Thyroid gland (tissue), 4 donors: ENCODE measurements around the gene THTPA. TPM values are rescaled to one million over a fixed set of nuclear protein-coding genes. Genes with fewer than 3 reads are reported as not detected.
"Not testable (repeated sequence)": the region's sequence is repeated elsewhere in the genome, so short reads cannot be mapped to it uniquely, and the experiment has no call there.

ENCODE experiments used
- DNase-seq, 2 donors: peaks; one replicate each; pipeline ENCODE4 v3.0.0-alpha.2; 2019
- H3K27ac ChIP-seq, 3 donors: fragments of 200-600 bp; sonication (generic); 1 replicate in 2 of 3; 2 replicates in 1 of 3; pipeline ENCODE4 v1.5.1; 2016 to 2019; ENCODE audit warnings: mild to moderate bottlenecking in 1 of 3, moderate library complexity in 1 of 3
- H3K27me3 ChIP-seq: fragments of 200-600 bp; sonication (generic); one replicate; pipeline ENCODE4 v1.5.1; 2019
- H3K36me3 ChIP-seq, 2 donors: fragments of 200-600 bp; sonication (generic); one replicate each; pipeline ENCODE4 v1.5.1; 2016 to 2019
- H3K4me1 ChIP-seq, 2 donors: fragments of 200-600 bp; sonication (generic); one replicate each; pipeline ENCODE4 v1.5.1; 2017 to 2019
- H3K4me3 ChIP-seq, 3 donors: fragments of 200-600 bp; sonication (generic); replicated peaks in 1 of 3; 1 replicate in 2 of 3; 2 replicates in 1 of 3; pipeline ENCODE4 v1.5.1; 2016; ENCODE audit warnings: mild to moderate bottlenecking in 1 of 3
- H3K9me3 ChIP-seq: fragments of 200-600 bp; sonication (generic); one replicate; pipeline ENCODE4 v1.5.1; 2017
- POLR2A ChIP-seq, 2 donors: fragments of 450-650 bp; IDR thresholded peaks; one replicate each; pipeline ENCODE4 v1.6.1; 2017; ENCODE audit warnings: antibody characterized with exemption in 2 of 2, mild to moderate bottlenecking in 2 of 2, moderate library complexity in 1 of 2
- WGBS, 2 donors: methylation state at CpG; one replicate each; pipeline ENCODE4 v1.1.5; 2017; 5-methylcytosine and 5-hydroxymethylcytosine counted together
- intact Hi-C: fragments of 100-400 bp; cut with DNase I; formaldehyde crosslinking; loops from one replicate; pipeline ENCODE4 v1.15.1; 2023
- total RNA-seq, 4 donors: library from RNA; depleted of rRNA; stranded (reverse); fragments of >200 nt; gene quantifications; one replicate each; pipeline ENCODE4 v1.2.3, GENCODE V29; 2016
- TF ChIP-seq, protein P1 (sequence below), 6 experiments: fragments of 200-600 bp in 3 of 6; fragments of 450-650 bp in 3 of 6; sonication (generic) in 3 of 6; IDR thresholded peaks; one replicate each; pipeline ENCODE4 v1.5.1; 2016 to 2019; ENCODE audit warnings: antibody characterized with exemption in 6 of 6, mild to moderate bottlenecking in 2 of 6, inconsistent platforms in 1 of 6, moderate library complexity in 1 of 6

Gene THTPA
- total RNA-seq, 4 donors from 2014 or later: 15.3 to 48.1 (median 28.3) TPM

GRCh38 chr14:23582906-23583760 is 27.1 kb downstream of the THTPA start:
- no peak for DNase-seq
- no peaks in the 10 kb centered on the region for H3K4me1 ChIP-seq
- no peaks in the 10 kb centered on the region for H3K36me3 ChIP-seq
- no peak overlapping the region for H3K27ac ChIP-seq
- no peaks in the 10 kb centered on the region for H3K27me3 ChIP-seq
- TF ChIP-seq, protein P1, sequence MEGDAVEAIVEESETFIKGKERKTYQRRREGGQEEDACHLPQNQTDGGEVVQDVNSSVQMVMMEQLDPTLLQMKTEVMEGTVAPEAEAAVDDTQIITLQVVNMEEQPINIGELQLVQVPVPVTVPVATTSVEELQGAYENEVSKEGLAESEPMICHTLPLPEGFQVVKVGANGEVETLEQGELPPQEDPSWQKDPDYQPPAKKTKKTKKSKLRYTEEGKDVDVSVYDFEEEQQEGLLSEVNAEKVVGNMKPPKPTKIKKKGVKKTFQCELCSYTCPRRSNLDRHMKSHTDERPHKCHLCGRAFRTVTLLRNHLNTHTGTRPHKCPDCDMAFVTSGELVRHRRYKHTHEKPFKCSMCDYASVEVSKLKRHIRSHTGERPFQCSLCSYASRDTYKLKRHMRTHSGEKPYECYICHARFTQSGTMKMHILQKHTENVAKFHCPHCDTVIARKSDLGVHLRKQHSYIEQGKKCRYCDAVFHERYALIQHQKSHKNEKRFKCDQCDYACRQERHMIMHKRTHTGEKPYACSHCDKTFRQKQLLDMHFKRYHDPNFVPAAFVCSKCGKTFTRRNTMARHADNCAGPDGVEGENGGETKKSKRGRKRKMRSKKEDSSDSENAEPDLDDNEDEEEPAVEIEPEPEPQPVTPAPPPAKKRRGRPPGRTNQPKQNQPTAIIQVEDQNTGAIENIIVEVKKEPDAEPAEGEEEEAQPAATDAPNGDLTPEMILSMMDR (IDR thresholded peaks at IDR 0.05): no peak
- TF ChIP-seq POLR2A (IDR thresholded peaks at IDR 0.05): no peak
- WGBS, 2 donors: 83 to 84% methylated on average over 3 of the region's 3 CpGs
- H3K9me3 ChIP-seq: no peaks in the 10 kb centered on the region
- intact Hi-C loops: no loop called here
- no peak overlapping the region for H3K4me3 ChIP-seq

GRCh38 chr14:23583761-23584526 is 27.9 kb downstream of the THTPA start:
- H3K36me3 ChIP-seq, H3K4me3 ChIP-seq, DNase-seq, H3K9me3 ChIP-seq, H3K4me1 ChIP-seq, intact Hi-C loops, H3K27ac ChIP-seq, H3K27me3 ChIP-seq: not testable (repeated sequence)
- 77 to 86% methylated on average over 25 of the region's 25 CpGs for WGBS, 2 donors

- intact Hi-C loops, H3K4me3 ChIP-seq, H3K4me1 ChIP-seq, H3K9me3 ChIP-seq, DNase-seq, H3K36me3 ChIP-seq, H3K27ac ChIP-seq, H3K27me3 ChIP-seq: not testable (repeated sequence)
- WGBS, 2 donors: 90 to 91% methylated on average over 3 to 15 of the region's 26 CpGs
These were observed 28.6 kb downstream of the THTPA start for GRCh38 chr14:23584527-23585203.

- intact Hi-C loops: no loop called here
- DNase-seq: peak; percentile 92 to 93
- Histone ChIP-seq H3K36me3 (no peaks in the 10 kb centered on the region), H3K9me3 (no peaks in the 10 kb centered on the region), H3K4me3 (no peak overlapping the region), H3K4me1 (peaks cover 0 to 6% of the 10 kb centered on the region in 2 donors), H3K27me3 (no peaks in the 10 kb centered on the region), H3K27ac (no peak overlapping the region)
- 17 to 18% methylated on average over 4 to 5 of the region's 5 CpGs for WGBS, 2 donors
- TF ChIP-seq POLR2A (IDR thresholded peaks at IDR 0.05): no peak
- TF ChIP-seq, protein P1 (IDR thresholded peaks at IDR 0.05): peak; percentile 70 to 91 (median 75)
These were observed 33.0 kb downstream of the THTPA start for GRCh38 chr14:23588884-23589598.

DNA sequence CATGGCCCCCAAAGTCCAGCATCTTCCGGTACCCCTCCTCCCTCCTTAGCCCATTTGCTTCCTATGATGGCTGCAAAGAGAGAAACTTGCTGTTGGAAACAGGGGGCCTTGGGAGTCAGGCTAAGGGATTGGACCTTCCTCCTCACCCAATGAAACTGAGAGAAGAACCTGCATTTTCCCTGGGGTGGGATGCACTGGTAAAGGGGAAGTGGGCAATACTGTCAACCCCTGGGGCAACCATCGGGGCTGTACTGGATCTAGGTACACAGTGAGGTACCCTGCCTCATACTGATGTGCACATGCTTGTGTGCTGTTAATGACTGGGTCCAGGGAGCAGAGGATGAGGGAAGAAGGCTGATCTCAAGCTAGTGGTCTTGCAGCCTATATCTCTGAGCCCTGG is 33.5 kb downstream of the THTPA start:
- Histone ChIP-seq H3K4me1 (peaks cover 0 to 6% of the 10 kb centered on the region in 2 donors), H3K27me3 (no peaks in the 10 kb centered on the region), H3K36me3 (no peaks in the 10 kb centered on the region), H3K27ac (no peak overlapping the region), H3K9me3 (no peaks in the 10 kb centered on the region), H3K4me3 (no peak overlapping the region)
- 93 to 100% methylated on average over 2 of the region's 2 CpGs for WGBS, 2 donors
- no peak for TF ChIP-seq POLR2A (IDR thresholded peaks at IDR 0.05)
- TF ChIP-seq, protein P1 (IDR thresholded peaks at IDR 0.05): no peak
- intact Hi-C loops: no loop called here
- DNase-seq: no peak
